BJ (cell line): ENCODE results near the gene SPG11. TPM values are rescaled to one million over a fixed set of nuclear protein-coding genes. Genes with fewer than 3 reads are reported as not detected.
A peak's percentile ranks its signal among the peaks of the same experiment; 100 is the strongest.

ENCODE experiments used
- CTCF ChIA-PET: fragments of 350-600 bp; formaldehyde crosslinking; extraction: SDS; loops from one replicate; lab custom pipeline; 2021; ENCODE audit warnings: antibody characterized with exemption, inconsistent platforms; lab: Yijun Ruan, JAX
- POLR2A ChIA-PET: fragments of 300-600 bp; sonication (Branson Sonifier 250); formaldehyde crosslinking; extraction: SDS; loops from one replicate; lab custom pipeline; 2021; ENCODE audit warnings: antibody characterized with exemption; lab: Charles Lee
- DNase-seq: peaks from one replicate; pipeline ENCODE4 v3.0.0-alpha.2; 2011; ENCODE audit warnings: low read depth
- H3K27me3 ChIP-seq: 2 replicates; pipeline ENCODE4 v1.6.0; 2011; ENCODE audit warnings: low read length; ENCODE audit not compliant: control insufficient read depth, insufficient read depth
- H3K36me3 ChIP-seq: 2 replicates; pipeline ENCODE4 v1.5.1; 2011; ENCODE audit warnings: low read length; ENCODE audit not compliant: control insufficient read depth, insufficient read depth
- H3K4me3 ChIP-seq: 2 replicates; pipeline ENCODE4 v1.5.1; 2011; ENCODE audit warnings: low read depth, mild to moderate bottlenecking, control low read depth, low read length
- CTCF ChIP-seq: IDR thresholded peaks from 2 replicates; pipeline ENCODE4 v1.5.1; 2011; ENCODE audit warnings: low read depth, mild to moderate bottlenecking, control low read depth, inconsistent platforms, low read length, moderate library complexity; ENCODE audit not compliant: insufficient read depth
- polyA plus RNA-seq: library from polyadenylated mRNA; depleted of rRNA; stranded (reverse); fragments of >200 nt; gene quantifications from 2 replicates; pipeline ENCODE4 v1.2.3, GENCODE V29; 2011

SPG11 gene
- polyA plus RNA-seq, 1 experiment, result 60.6 TPM

GRCh38 chr15:44666210-44667038 is 3.0 kb upstream of the SPG11 start:
- TF ChIP-seq CTCF, result no peak
- Histone ChIP-seq H3K4me3 (no peak overlapping the region), H3K36me3 (no peaks in the 10 kb centered on the region), H3K27me3 (peaks cover 4% of the 10 kb centered on the region)
- no peak for DNase-seq
- ChIA-PET POLR2A (no interaction called here), CTCF (no interaction called here)

GRCh38 chr15:44662478-44663409 is 718 bp downstream of the SPG11 start:
- Histone ChIP-seq H3K4me3 (peak overlapping the region; percentile 97), H3K36me3 (no peaks in the 10 kb centered on the region), H3K27me3 (no peaks in the 10 kb centered on the region; the same call in 1 of the 2 replicates)
- no peak for TF ChIP-seq CTCF
- CTCF ChIA-PET, result interaction anchor here (0.6 to 2.8 kb wide), 24 partner anchors 10 to 135 kb away, joined by 3 to 55 read pairs (median 6); partner anchors contain the start of genes B2M, PATL2 and TRIM69
- no peak for DNase-seq
- POLR2A ChIA-PET, result interaction anchor here (0.5 to 0.7 kb wide), 3 partner anchors 60 to 375 kb away, joined by 3 to 4 read pairs (median 3); no protein-coding TSS in a partner anchor

- POLR2A ChIA-PET, result no interaction called here
- DNase-seq, result no peak
- H3K27me3 ChIP-seq, result no peaks in the 10 kb centered on the region
- no peak overlapping the region for H3K4me3 ChIP-seq
- CTCF ChIA-PET, result interaction anchor here (2.3 kb wide), 1 partner anchor 9 kb away, joined by 9 read pairs; no protein-coding TSS in a partner anchor
- no peaks in the 10 kb centered on the region for H3K36me3 ChIP-seq
- no peak for TF ChIP-seq CTCF
Measured at GRCh38 chr15:44661576-44661975, 1.9 kb downstream of the SPG11 start.

- ChIA-PET CTCF (interaction anchor here (0.8 kb wide), 1 partner anchor 133 kb away, joined by 3 read pairs; no protein-coding TSS in a partner anchor), POLR2A (no interaction called here)
- no peak for TF ChIP-seq CTCF
- no peak for DNase-seq
- Histone ChIP-seq H3K4me3 (no peak overlapping the region), H3K36me3 (peaks cover 2% of the 10 kb centered on the region; the same call in 1 of the 2 replicates), H3K27me3 (no peaks in the 10 kb centered on the region)
Measured at GRCh38 chr15:44659056-44659455, 4.4 kb downstream of the SPG11 start.
